Measurements from ENCODE around the gene ADH6. TPM values are rescaled to one million over a fixed set of nuclear protein-coding genes. Genes with fewer than 3 reads are reported as not detected.
"Not testable (repeated sequence)": the region's sequence is repeated elsewhere in the genome, so short reads cannot be mapped to it uniquely, and the experiment has no call there.

The ADH6 gene
- total RNA-seq, 1 donor from 2014 or later, result 1.1 TPM

DNA sequence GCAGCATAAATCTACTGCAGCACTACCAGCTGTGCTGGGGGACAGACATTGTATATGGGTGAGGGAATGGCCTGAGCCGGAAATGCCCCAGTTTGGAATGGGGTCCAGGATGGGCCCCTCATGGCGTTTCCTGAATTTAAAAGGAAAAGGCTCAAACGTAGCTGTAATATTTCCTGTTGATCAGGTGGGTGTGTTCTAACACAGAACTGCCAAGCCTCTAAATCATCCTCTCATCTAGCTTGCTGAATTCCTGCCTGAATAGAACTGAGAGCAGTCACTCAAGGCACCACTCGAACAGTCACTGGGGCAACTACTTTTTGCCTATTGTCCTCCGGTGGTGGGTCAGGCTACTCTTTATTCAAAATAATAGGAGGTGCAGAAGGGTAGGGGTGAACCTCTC is 28.7 kb downstream of the ADH6 start:
- DNase-seq (ENCODE audit: low read depth), result no peak

DNA sequence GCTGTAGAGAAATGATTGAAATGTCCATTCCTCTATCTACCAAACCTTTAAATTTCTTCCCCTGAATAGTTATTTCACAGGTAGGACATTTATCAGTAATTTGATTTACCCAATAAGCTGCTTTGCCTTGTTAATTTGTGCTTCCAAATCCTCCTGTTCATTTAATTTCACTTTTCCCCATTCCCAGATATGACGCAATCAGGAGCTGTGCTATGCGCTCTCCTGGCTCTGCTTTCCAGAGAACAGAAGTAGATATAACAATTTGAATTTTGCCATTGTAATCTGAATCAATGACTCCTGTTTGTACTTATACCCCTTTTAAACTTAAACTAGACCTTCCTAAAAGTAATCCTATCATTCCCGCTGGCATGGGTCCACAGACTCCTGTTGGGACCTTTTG is 29.1 kb downstream of the ADH6 start:
- DNase-seq (ENCODE audit: low read depth), result not testable (repeated sequence)

DNA sequence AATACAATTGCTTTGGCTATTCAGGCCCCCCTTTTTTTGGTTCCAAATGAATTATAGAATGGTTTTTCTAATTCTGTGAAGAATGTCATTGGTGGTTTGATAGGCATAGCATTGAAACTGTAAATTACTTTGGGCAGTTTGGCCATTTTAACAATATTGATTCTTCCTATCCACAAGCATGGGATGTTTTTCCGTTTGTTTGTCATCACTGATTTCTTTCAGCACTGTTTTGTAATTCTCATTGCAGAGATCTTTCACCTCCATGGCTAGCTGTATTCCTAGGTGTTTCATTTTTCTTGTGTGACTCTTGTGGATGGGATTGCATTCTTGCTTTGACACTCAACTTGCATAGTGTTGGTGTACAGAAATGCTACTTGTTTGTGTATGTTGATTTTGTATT is 33.0 kb downstream of the ADH6 start:
- DNase-seq (ENCODE audit: low read depth), result no peak

DNA sequence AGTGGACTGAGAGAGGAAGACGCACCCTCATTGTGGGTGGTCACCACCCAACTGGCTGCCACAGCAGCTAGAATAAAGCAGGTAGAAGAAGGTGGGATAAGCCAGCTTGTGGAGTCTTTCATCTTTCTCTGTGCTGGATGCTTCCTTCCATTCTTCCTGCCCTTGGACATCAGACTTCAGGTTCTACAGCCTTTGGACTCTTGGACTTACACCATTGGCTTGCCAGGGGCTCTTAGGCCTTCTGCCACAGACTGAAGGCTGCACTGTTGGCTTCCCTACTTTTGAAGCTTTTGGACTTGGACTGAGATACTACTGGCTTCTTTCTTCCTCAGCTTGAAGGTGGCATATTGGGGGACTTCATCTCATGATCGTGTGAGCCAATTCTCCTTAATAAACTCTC is 33.5 kb downstream of the ADH6 start:
- DNase-seq (ENCODE audit: low read depth), result no peak

DNA sequence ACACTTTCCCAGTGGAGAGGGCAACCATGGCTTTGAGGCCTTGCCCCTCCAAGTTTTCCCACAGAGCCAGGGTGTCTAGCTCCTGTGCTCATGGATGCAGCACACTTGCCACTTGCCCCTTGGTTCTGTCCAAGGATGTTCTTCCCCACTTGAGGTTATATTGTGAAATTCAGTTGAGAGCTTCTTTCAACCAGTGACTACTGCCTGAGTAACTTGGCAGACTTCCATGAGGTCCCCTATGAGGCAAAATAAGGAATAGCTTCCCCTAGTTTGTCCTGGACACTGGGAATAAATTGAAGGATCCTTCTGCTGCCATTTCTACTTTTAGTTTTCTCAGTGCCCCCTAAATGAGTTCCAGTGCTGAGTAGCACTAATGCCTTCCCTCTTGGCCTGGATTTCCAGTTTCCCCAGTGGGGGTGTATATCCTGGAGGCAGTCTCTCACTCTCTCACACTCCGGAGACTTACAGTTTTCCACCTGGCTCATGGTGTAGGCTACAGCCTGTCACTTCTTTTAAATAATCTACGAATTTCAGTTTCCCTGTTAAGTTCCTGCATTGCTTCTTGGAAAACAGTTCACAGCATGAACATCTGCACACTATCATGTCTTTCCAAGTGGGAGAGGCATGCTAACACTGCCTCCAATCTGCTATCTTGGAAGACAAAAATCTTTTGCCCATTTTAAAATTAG is 38.5 kb downstream of the ADH6 start:
- peak; percentile 88 for DNase-seq (ENCODE audit: low read depth)

DNA sequence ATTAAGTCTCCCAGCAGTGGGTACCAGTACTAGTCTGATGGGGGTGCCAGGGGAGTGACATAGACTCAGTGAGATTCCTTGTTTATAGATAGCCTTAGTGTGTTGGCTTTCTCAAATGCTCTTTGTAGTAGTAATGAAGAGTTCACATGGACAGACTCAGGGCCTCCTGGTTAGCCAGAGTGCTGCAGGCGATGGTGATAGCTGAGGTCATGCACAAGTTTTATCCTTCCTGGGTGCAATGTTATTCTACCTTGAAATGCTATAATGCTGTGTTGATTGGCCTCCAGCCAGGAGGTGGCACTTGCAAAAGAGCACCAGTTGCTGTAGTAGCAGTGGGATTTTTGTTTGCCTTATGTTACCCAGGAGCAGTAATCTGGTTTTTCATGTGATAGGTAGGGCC is 39.4 kb downstream of the ADH6 start:
- peak; percentile 79 for DNase-seq (ENCODE audit: low read depth)

DNA sequence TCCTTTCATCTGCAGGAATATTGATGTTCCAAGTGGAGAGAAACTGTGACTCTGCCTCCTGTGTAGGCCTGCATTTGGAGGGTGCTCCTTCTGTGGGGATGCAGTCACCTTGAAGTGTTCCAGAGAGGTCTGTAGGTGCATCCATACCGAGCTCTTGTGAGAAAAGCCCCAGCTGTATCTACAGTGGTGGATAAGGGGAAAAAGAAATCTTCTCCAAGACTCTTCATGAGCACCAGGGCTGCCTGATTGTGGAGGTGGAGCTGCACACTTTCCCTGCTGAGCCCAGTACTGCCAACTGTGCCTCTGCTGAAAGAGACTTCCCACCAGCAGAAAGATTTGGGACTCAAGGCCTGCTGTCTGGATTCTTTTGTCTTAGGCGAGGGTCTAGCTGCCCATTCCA is 39.9 kb downstream of the ADH6 start:
- DNase-seq (ENCODE audit: low read depth), result no peak

DNA sequence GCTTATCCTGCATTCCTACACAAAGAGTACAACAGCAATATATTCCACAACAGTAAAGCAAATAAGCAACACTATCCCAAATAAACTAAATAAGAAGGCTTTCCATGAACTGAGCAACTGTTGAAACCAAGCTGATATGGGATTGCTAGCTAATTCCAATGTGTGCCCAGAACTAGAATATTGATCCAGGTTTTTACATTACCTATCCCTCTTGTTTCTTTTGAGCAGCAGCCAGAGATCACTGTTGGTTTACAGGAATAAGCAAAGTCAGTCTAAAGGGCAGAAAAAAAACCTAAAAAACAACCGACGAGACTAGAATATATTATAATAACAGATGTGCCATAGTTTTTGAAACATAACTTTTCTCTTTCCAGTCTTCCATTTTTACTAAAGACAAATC is 52.5 kb downstream of the ADH6 start:
- no peak for DNase-seq (ENCODE audit: low read depth)

DNA sequence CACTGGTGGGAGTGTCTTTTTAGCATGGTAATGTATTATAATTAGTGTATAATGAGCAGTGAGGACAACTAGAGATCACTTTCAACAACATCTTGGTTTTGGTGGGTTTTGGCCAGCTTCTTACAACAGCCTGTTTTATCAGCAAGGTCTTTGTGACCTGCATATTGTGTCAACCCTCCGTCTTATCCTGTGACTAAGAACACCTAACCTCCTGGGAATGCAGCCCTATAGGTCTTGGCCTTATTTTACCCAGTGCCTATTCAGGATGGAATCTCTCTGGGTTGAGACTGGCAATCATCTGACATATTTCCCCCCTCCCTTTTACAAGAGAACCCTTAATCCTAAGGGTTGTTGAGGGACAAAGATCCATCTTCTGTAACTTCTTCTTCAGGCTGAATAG is 53.1 kb downstream of the ADH6 start:
- DNase-seq (ENCODE audit: low read depth), result no peak

DNA sequence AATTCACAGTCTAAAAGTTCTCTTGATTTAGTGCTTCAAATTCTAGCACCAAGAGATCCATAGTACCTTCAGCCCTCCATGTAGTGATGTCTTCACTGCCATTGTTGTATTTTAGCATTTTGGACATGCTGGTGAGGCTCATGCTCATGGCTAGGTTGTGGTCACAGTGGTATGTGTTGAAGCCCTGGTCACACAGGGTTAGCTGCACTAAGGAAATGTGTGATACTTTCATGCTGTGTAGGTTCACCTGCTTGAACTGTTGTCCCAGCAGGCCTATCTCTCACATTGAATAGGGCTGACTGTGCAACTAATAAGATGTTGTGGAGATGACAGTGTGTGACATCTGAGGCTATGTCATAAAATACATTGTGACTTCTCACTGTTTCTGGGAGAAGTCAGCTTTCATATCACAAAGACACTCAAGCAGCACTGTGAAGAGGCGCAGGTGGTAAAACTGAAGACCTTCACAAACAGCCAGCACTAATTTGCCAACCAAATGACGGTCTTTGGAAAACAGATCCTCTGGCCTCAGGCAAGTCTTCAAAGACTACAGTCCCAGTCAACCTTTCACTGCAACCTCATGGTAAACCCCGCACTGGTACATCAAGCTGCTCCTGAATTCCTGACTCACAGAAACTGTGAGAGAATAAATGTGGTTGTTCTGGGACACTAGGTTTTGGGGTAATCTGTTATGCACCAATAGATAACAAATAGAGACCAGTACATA is 57.5 kb downstream of the ADH6 start:
- no peak for DNase-seq (ENCODE audit: low read depth)

DNA sequence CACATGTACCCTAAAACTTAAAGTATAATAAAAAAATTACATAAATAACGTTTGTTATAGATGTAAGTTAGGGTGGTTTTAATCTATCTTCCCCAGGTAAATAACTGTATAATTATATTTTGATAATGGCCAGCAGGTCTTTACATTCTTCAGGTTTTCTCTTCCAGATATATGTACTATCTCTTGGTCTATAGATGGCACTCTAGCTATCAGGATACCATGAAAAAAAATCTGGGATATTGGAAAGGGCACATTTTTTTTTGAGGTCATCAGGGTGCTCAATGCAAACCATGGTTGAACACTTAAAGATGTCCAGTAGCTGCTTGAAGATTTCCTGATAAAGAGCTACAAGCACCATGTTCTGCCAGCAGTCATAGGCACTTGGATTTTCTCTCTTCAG is 59.3 kb downstream of the ADH6 start:
- DNase-seq (ENCODE audit: low read depth), result no peak

DNA sequence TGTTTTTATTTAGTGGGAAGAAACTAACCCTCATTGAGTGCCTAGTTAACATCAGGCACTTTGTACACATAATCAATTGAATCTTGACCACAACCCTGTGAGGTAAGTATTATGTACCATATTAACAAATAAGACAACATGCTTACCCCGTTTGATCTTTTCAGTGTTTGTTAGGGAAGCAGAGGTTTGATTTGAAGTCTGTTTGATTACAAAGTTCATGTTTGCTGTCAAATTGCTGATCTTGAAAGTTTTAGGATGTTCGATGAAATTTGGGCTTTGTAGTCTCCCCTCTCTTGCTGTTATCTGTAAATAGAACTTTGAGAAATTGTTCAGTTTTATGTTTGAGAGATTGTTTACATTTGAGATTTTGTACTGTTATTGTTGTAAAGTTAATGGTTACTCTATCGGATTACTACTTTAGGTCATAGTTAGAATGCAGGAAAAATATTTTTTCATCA is 61.5 kb downstream of the ADH6 start:
- DNase-seq (ENCODE audit: low read depth), result peak; percentile 84

DNA sequence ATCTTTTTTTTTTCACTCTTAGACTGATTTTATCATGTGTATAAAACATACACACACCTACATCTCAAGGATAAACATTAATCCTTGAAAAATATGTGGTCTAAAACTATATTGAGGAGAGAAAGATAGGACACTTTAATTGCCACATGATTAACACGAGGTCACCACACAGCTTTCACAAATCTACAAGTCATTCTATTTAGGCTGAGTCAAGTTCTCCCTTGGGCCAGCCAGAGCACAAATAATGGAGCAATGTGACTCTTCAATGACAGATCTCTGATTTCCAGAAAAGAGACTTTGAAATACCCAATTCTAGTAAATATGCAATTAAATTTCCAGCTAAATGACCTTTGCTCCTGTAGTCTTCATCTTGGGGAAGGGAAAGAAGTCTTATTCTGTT is 62.1 kb downstream of the ADH6 start:
- DNase-seq (ENCODE audit: low read depth), result peak; percentile 48

DNA sequence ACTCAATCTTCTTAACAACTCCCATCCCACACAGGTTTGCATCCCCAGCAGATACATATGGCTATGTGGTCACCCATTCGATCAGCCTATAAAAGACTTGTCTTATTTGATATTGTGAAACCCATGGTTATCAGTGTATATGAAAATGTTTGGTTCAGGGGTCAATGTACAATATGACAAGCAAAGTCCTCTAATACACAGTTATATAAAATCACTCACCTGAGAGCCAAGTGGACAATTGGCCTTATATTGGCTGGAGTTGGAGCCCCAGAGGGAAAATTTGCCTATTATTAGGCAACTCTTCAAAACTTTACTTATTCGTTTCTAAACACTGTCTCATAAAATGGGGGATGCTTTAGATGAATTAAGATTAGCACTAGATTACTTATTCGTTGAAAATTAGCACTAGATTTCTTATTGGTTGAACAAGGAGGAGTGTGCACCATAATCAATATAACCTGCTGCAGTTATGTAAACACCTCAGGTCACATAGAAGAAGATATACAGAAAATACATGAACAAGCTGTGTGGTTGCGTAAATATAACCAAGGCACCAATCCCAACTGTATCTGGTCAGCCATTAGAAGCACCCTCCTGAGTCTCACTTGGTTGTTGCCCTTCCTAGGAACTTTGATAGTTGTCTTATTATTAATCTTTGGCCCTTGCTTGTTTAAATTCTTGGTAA is 64.2 kb downstream of the ADH6 start:
- no peak for DNase-seq (ENCODE audit: low read depth)

Other genes starting within 250 kb of the ADH6 start
- gene METAP1, start 223.5 kb downstream of the ADH6 start, total RNA-seq, result 43.4 and 56.7 TPM in 2 replicates
- gene ADH5, start 130.5 kb downstream of the ADH6 start, total RNA-seq, result 156 and 202 TPM in 2 replicates
- gene ADH4, start 74.9 kb downstream of the ADH6 start, total RNA-seq, result 0.10 TPM in 1 of 2 replicates, not detected in the other
- gene ADH1A, start 71.7 kb upstream of the ADH6 start, total RNA-seq, result not detected in 2 replicates
- not detected in 2 replicates for gene ADH1B, start 102.2 kb upstream of the ADH6 start, total RNA-seq
- gene ADH1C, start 133.5 kb upstream of the ADH6 start, total RNA-seq, result 0.35 TPM in 1 of 2 replicates, not detected in the other
- not detected in 2 replicates for gene ADH7, start 216.1 kb upstream of the ADH6 start, total RNA-seq